GM23248 (cell line): ENCODE measurements around the gene MME.

ENCODE experiments used
- EZH2 ChIP-seq: fragments of 200-600 bp; sonication (generic); IDR thresholded peaks from 2 replicates; pipeline ENCODE4 v1.6.1; 2018; ENCODE audit warnings: antibody characterized with exemption, mild to moderate bottlenecking; ENCODE audit not compliant: insufficient read depth, poor library complexity, severe bottlenecking
- EZH2phosphoT487 ChIP-seq: fragments of 200-600 bp; sonication (generic); IDR thresholded peaks from 2 replicates; pipeline ENCODE4 v1.6.1; 2018; ENCODE audit warnings: antibody characterized with exemption, moderate library complexity, mild to moderate bottlenecking, low read depth; ENCODE audit not compliant: insufficient read depth

- no peak for TF ChIP-seq EZH2
- TF ChIP-seq EZH2phosphoT487 = no peak
Measured at GRCh38 chr3:155228676-155229075, 148.6 kb downstream of the MME start.
